GM23248 (cell line): ENCODE measurements around the gene RFC4. TPM values are rescaled to one million over a fixed set of nuclear protein-coding genes. Genes with fewer than 3 reads are reported as not detected.

Source experiments
- DNase-seq: peaks from one replicate; pipeline ENCODE4 v3.0.0-alpha.2; 2015
- H2AFZ ChIP-seq: fragments of 200-600 bp; sonication (generic); 2 replicates; pipeline ENCODE4 v1.6.1; 2016; ENCODE audit warnings: antibody characterized with exemption
- H3F3A ChIP-seq: fragments of 200-600 bp; sonication (generic); 2 replicates; pipeline ENCODE4 v1.6.1; 2016; ENCODE audit warnings: mild to moderate bottlenecking, antibody characterized with exemption, mixed run types; ENCODE audit not compliant: insufficient read depth
- H3K27ac ChIP-seq: fragments of 200-600 bp; sonication (generic); 2 replicates; pipeline ENCODE4 v1.5.1; 2016; ENCODE audit warnings: mild to moderate bottlenecking
- H3K27me3 ChIP-seq: fragments of 200-600 bp; sonication (generic); replicated peaks from 2 replicates; pipeline ENCODE4 v1.6.1; 2016; ENCODE audit warnings: mild to moderate bottlenecking; ENCODE audit not compliant: insufficient read depth
- H3K36me3 ChIP-seq: fragments of 200-600 bp; sonication (generic); 2 replicates; pipeline ENCODE4 v1.6.1; 2016; ENCODE audit warnings: low read depth, mild to moderate bottlenecking
- H3K4me1 ChIP-seq: fragments of 200-600 bp; sonication (generic); 2 replicates; pipeline ENCODE4 v1.6.1; 2016; ENCODE audit warnings: mild to moderate bottlenecking; ENCODE audit not compliant: insufficient read depth
- H3K4me2 ChIP-seq: fragments of 200-600 bp; sonication (generic); one replicate; pipeline ENCODE4 v1.6.1; 2016; ENCODE audit warnings: mild to moderate bottlenecking; ENCODE audit not compliant: unreplicated experiment
- H3K4me3 ChIP-seq: fragments of 200-600 bp; sonication (generic); 2 replicates; pipeline ENCODE4 v1.5.1; 2016; ENCODE audit warnings: mild to moderate bottlenecking
- H3K79me2 ChIP-seq: fragments of 200-600 bp; sonication (generic); 2 replicates; pipeline ENCODE4 v1.6.1; 2016; ENCODE audit warnings: mild to moderate bottlenecking; ENCODE audit not compliant: insufficient read depth
- H3K9ac ChIP-seq: fragments of 200-600 bp; sonication (generic); 2 replicates; pipeline ENCODE4 v1.6.1; 2016; ENCODE audit warnings: mild to moderate bottlenecking
- H3K9me2 ChIP-seq: fragments of 200-600 bp; sonication (generic); 2 replicates; pipeline ENCODE4 v1.6.1; 2016; ENCODE audit warnings: mixed run types, mild to moderate bottlenecking, moderate library complexity; ENCODE audit not compliant: insufficient read depth
- H3K9me3 ChIP-seq: fragments of 200-600 bp; sonication (generic); one replicate; pipeline ENCODE4 v1.6.1; 2017; ENCODE audit warnings: low read depth
- H4K20me1 ChIP-seq: fragments of 200-600 bp; sonication (generic); 2 replicates; pipeline ENCODE4 v1.6.0; 2016; ENCODE audit not compliant: insufficient read depth
- EZH2 ChIP-seq: fragments of 200-600 bp; sonication (generic); IDR thresholded peaks from 2 replicates; pipeline ENCODE4 v1.6.1; 2018; ENCODE audit warnings: antibody characterized with exemption, mild to moderate bottlenecking; ENCODE audit not compliant: insufficient read depth, poor library complexity, severe bottlenecking
- EZH2phosphoT487 ChIP-seq: fragments of 200-600 bp; sonication (generic); IDR thresholded peaks from 2 replicates; pipeline ENCODE4 v1.6.1; 2018; ENCODE audit warnings: antibody characterized with exemption, moderate library complexity, mild to moderate bottlenecking, low read depth; ENCODE audit not compliant: insufficient read depth
- WGBS, 2 experiments: methylation state at CpG; one replicate each; pipeline ENCODE4 v1.1.6; 2015 to 2017; ENCODE audit warnings: low lambda C conversion rate in 2 of 2, low coverage in 1 of 2; ENCODE audit errors: missing lambda C conversion rate in 2 of 2; 5-methylcytosine and 5-hydroxymethylcytosine counted together
- in situ Hi-C: fragments of 300-500 bp; cut with MboI; formaldehyde crosslinking; loops from 2 replicates; pipeline ENCODE4 v1.15.0; 2020
- polyA plus RNA-seq: library from polyadenylated mRNA; unstranded; fragments of >200 nt; fragmentation: Nextera tagmentation; extraction: Ambion mirVana; gene quantifications from 2 replicates; pipeline ENCODE4 v1.2.1, GENCODE V29; 2016
- total RNA-seq: library from RNA; depleted of rRNA; stranded (reverse); fragments of >200 nt; shearing (Covaris generic); gene quantifications from 2 replicates; pipeline ENCODE4 v1.2.3, GENCODE V29; 2014

RFC4 gene
- total and polyA plus RNA-seq, 2 experiments from 2014 or later, result 16.2 to 22.8 TPM

DNA sequence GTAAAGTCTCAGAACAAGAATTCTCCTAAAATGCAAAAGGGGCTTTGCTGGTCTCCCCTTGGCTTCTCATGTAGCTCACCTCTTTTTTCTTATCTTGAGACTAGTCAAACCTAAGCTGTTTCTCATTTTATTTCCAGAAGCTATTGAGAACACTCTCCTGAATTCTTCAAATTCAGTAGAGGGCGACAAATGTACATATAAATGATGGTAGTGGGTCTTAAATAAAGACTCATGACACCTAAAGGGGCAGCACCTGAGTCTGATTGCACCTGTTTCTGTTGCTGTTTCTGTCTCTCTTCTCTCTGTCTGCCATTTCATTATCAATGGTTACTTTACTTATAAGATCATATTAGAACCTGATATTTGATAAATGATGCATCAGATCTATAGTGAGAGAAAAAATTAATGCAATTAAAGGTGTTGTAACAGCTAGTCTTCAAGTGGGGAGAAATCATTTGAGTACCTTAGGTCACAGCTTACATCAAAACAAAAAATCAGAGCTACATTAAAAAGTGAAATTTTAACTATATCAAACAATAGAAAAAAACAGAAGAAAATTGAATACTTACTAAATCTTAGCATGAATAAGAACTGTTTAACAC is 43.2 kb upstream of the RFC4 start:
- Histone ChIP-seq H3K27me3 (peaks cover 32% of the 10 kb centered on the region), H2AFZ (no peak overlapping the region), H3K27ac (no peak overlapping the region), H3K4me3 (no peak overlapping the region), H3K9me2 (no peaks in the 10 kb centered on the region), H3K79me2 (no peaks in the 10 kb centered on the region), H4K20me1 (no peaks in the 10 kb centered on the region), H3K9me3 (no peaks in the 10 kb centered on the region), H3K4me1 (no peaks in the 10 kb centered on the region), H3F3A (no peaks in the 10 kb centered on the region), H3K9ac (no peak overlapping the region), H3K4me2 (no peak overlapping the region), H3K36me3 (no peaks in the 10 kb centered on the region)
- in situ Hi-C loops, result loop anchor here (25.0 kb wide), 2 partner anchors 463 to 838 kb away; no protein-coding TSS in a partner anchor
- DNase-seq, result peak; percentile 22
- 0% methylated on average over 1 of the region's 1 CpG for WGBS, 2 experiments
- TF ChIP-seq EZH2 (no peak), EZH2phosphoT487 (no peak)

DNA sequence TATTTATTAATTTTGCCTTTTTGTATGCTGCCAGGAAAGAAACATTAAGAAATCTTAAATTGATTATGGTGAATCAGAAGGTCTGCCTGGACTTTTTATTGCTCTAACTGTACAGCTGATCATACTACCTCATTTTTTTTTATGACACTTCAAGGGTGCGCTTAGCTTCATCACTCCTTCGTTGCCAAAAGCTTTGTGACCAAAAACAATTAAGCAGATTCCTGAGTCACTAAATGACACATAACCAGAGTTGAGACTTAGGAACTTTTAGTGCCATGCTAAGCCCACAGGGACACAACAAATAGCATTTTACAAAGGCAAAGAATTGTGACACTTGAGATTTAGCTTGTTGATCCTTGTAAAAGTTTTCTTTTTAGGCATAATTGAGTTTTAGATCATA is 41.2 kb upstream of the RFC4 start:
- H3K4me3 ChIP-seq, result no peak overlapping the region
- no peak for DNase-seq
- 6 to 13% methylated on average over 2 of the region's 2 CpGs for WGBS, 2 experiments
- no peak for TF ChIP-seq EZH2
- TF ChIP-seq EZH2phosphoT487, result no peak
- no peaks in the 10 kb centered on the region for H3K36me3 ChIP-seq
- no peak overlapping the region for H3K9ac ChIP-seq
- no peaks in the 10 kb centered on the region for H3K4me1 ChIP-seq
- no peak overlapping the region for H2AFZ ChIP-seq
- in situ Hi-C loops, result loop anchor here (25.0 kb wide), 2 partner anchors 465 to 840 kb away; no protein-coding TSS in a partner anchor
- H3K9me3 ChIP-seq, result no peaks in the 10 kb centered on the region
- no peak overlapping the region for H3K4me2 ChIP-seq
- no peaks in the 10 kb centered on the region for H3K79me2 ChIP-seq
- H3K9me2 ChIP-seq, result no peaks in the 10 kb centered on the region
- peaks cover 42% of the 10 kb centered on the region for H3K27me3 ChIP-seq
- H3F3A ChIP-seq, result no peaks in the 10 kb centered on the region
- H3K27ac ChIP-seq, result no peak overlapping the region
- H4K20me1 ChIP-seq, result no peaks in the 10 kb centered on the region

DNA sequence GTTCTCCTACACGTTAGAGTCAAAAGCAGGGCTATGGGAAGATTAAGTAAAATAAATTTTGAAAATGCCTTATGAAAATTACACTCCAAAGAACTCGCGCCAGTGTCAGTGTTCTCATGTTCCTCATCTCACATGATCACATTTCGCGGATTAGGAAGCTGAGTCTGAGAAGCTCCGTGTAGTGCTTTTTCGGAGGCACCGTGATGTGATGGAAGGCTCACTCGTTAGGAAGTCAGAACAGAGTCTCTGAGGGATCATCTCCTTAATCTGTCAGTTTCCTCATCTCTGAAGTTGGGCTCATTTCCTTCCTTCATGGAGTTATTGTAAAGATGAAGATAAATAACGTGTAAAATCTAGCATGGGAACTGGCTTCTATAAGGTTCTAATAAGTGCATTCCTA is 39.5 kb upstream of the RFC4 start:
- Histone ChIP-seq H3K27me3 (peaks cover 54% of the 10 kb centered on the region), H4K20me1 (no peaks in the 10 kb centered on the region), H3K79me2 (no peaks in the 10 kb centered on the region), H3K4me2 (no peak overlapping the region), H3K9me3 (no peaks in the 10 kb centered on the region), H3K9ac (no peak overlapping the region), H3K27ac (no peak overlapping the region), H3F3A (no peaks in the 10 kb centered on the region), H3K4me3 (no peak overlapping the region), H3K36me3 (no peaks in the 10 kb centered on the region), H2AFZ (no peak overlapping the region), H3K4me1 (no peaks in the 10 kb centered on the region), H3K9me2 (no peaks in the 10 kb centered on the region)
- DNase-seq, result no peak
- TF ChIP-seq EZH2 (no peak), EZH2phosphoT487 (no peak)
- in situ Hi-C loops, result loop anchor here (25.0 kb wide), 2 partner anchors 467 to 842 kb away; no protein-coding TSS in a partner anchor
- 75 to 76% methylated on average over 10 of the region's 10 CpGs for WGBS, 2 experiments

DNA sequence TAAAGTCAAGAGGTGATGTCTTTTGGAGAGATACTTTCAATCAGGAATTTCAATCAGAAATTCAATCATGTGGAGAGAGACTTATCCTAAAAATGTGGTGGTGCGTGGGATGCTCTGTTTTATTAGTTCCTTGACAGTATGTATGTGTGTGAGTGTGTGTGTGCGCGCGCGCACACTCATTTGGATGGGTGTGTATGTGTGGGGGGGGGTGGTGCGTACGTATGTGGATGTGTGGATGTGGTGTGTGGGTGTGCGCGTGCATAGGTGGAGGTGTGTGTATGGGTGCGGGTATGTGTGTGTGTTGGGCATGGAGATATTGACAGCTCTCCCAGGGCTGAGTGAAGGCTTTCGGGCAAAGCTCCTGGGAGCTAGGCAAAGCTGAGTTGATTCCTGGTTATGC is 38.6 kb upstream of the RFC4 start:
- no peak overlapping the region for H3K27ac ChIP-seq
- no peaks in the 10 kb centered on the region for H3K36me3 ChIP-seq
- TF ChIP-seq EZH2 (no peak), EZH2phosphoT487 (no peak)
- no peaks in the 10 kb centered on the region for H4K20me1 ChIP-seq
- no peaks in the 10 kb centered on the region for H3K9me2 ChIP-seq
- no peaks in the 10 kb centered on the region for H3K79me2 ChIP-seq
- no peaks in the 10 kb centered on the region for H3F3A ChIP-seq
- H3K4me2 ChIP-seq, result no peak overlapping the region
- in situ Hi-C loops, result loop anchor here (25.0 kb wide), 2 partner anchors 467 to 842 kb away; no protein-coding TSS in a partner anchor
- no peak for DNase-seq
- no peak overlapping the region for H3K4me3 ChIP-seq
- peaks cover 57% of the 10 kb centered on the region for H3K27me3 ChIP-seq
- H3K9ac ChIP-seq, result no peak overlapping the region
- WGBS, 2 experiments, result 79 to 81% methylated on average over 11 of the region's 11 CpGs
- H3K4me1 ChIP-seq, result no peaks in the 10 kb centered on the region
- H2AFZ ChIP-seq, result no peak overlapping the region
- no peaks in the 10 kb centered on the region for H3K9me3 ChIP-seq

DNA sequence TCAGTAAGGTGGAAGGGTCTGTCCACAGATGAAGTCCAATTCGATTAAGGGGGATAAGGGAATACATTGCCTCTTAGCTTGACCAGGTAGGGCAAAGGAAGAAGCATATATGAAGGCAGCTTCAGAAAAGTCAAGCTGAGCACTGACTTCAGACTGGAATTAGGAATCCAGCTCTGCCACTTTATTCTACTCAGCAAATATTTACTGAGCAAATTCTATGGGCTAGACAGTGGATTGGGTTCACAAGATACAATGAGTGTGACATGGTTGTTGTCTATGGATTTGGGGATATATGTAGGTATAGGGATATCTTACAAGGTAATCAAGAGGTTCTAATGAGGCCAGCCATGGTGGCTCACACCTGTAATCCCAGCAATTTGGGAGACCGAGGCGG is 36.8 kb upstream of the RFC4 start:
- Histone ChIP-seq H3K4me1 (no peaks in the 10 kb centered on the region), H3K4me3 (no peak overlapping the region), H2AFZ (no peak overlapping the region), H3K36me3 (no peaks in the 10 kb centered on the region), H3K79me2 (no peaks in the 10 kb centered on the region), H3K27ac (no peak overlapping the region), H3K9ac (no peak overlapping the region), H3K4me2 (no peak overlapping the region), H3K9me3 (no peaks in the 10 kb centered on the region), H4K20me1 (no peaks in the 10 kb centered on the region), H3F3A (no peaks in the 10 kb centered on the region), H3K27me3 (peaks cover 48% of the 10 kb centered on the region), H3K9me2 (no peaks in the 10 kb centered on the region)
- 63 to 64% methylated on average over 3 of the region's 3 CpGs for WGBS, 2 experiments
- TF ChIP-seq EZH2phosphoT487 (no peak), EZH2 (no peak)
- in situ Hi-C loops, result loop anchor here (25.0 kb wide), 2 partner anchors 469 to 844 kb away; no protein-coding TSS in a partner anchor
- DNase-seq, result no peak
